ENCODE measurements around the gene SPTLC1.
"Not testable (repeated sequence)": the region's sequence is repeated elsewhere in the genome, so short reads cannot be mapped to it uniquely, and the experiment has no call there.

Gene SPTLC1, protein sequence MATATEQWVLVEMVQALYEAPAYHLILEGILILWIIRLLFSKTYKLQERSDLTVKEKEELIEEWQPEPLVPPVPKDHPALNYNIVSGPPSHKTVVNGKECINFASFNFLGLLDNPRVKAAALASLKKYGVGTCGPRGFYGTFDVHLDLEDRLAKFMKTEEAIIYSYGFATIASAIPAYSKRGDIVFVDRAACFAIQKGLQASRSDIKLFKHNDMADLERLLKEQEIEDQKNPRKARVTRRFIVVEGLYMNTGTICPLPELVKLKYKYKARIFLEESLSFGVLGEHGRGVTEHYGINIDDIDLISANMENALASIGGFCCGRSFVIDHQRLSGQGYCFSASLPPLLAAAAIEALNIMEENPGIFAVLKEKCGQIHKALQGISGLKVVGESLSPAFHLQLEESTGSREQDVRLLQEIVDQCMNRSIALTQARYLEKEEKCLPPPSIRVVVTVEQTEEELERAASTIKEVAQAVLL

GRCh38 chr9:92115071-92115858 is at the start of gene SPTLC1:
Gene SPTLC1 (minus strand): TSS chr9:92115413. CDS start chr9:92115370, 43 bp downstream.
- DNase-seq, result peak; percentile 69

DNA sequence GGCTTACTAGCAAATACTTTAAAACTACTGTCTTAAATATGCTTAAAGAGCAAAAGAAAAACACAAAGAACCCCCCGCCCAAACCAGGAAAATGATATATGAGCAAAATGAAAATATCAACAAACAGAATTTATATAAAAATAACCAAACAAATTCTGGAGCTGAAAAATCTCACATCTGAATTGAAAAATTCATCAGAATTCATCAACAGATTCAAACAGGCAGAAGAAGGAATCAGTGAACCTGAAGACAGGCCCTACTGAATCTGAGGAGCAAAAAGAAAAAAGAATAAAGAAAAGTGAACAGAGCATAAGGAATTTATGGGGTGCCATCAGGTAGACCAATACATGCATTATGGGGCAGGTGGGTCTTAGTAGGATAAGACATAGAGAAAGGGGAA is 49.8 kb upstream of the SPTLC1 start:
- DNase-seq, result no peak

GRCh38 chr9:92164490-92164889 is 49.3 kb upstream of the SPTLC1 start:
- DNase-seq, result no peak

DNA sequence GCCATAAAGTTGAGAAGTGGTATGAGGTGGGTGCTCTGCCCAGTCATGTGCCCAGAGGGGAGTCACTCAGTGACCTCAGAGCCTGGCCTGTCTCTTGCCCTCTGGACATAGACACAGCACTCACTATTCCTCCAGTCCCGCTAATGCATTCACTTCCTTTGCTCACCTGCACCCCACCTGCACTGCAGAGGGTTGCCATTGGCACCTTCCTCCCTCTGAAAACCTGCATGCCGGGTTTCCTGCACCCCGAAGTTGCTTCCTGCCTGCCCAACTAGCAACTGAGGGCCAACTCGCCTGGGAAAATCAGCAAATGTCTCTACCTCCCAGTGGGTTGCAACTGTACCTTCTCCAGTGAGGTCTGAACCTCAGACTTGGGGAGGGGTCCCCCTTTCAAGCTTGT is 48.1 kb upstream of the SPTLC1 start:
- no peak for DNase-seq

DNA sequence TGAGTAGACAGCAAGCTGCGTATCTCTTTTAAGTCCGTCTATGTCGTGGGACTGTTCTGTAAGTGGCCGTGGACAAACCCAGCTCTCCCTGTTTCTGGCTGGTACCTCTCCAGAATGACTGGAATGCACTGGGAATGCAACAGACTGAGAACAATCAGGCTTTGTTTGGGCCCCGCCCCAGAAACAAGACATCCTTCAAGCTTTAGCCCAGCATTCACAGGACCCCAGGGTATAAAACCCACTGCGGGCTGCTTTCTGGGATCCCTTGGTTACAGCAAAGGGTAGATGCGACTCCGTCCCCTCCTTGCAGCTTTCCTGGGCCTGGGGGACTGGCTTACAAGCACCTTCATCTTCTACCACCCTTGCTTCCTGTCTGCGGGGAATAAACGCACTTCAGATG is 45.6 kb upstream of the SPTLC1 start:
- no peak for DNase-seq

DNA sequence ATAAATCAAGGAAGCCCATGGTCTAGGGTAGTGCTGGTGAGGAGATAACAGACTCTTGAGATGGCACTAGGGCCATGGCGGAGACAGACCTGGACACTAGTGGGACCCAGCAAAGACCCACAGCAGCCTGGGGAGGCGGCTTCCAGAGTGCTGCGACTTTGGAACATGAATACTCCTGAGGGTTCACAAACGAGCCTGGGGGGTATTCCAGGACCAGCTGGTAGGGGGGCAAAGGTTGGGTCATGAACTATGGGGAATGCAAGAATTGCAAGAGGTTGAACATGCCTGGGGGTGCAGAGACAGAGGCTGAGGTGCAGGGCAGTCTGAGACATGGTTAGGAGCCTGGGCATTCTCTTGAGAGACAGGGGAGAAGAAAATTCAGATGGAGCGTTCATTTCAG is 43.8 kb upstream of the SPTLC1 start:
- DNase-seq, result no peak

DNA sequence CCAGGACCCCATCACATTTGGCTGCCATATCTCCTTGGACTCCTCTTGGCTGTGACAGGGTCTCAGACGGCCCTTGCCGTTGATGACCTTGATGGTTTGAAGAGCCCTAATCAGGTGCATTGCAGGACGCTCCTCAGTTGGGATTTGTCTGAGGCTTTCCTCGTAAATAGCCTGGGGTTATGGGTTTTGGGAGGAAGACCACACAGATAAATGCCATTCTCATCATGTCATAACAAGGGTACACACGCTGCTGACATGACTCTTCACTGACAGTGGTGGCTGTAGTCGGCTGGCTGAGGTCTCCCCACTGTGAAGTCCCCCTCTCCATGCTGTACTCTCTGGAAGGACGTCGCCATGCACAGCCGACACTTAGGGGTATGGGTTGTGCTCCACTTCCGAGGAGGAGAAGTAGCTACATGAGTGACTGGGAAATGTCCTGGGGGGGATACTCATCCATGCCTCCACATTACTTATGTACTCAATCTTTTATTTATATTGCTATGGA is 42.9 kb upstream of the SPTLC1 start:
- no peak for DNase-seq

DNA sequence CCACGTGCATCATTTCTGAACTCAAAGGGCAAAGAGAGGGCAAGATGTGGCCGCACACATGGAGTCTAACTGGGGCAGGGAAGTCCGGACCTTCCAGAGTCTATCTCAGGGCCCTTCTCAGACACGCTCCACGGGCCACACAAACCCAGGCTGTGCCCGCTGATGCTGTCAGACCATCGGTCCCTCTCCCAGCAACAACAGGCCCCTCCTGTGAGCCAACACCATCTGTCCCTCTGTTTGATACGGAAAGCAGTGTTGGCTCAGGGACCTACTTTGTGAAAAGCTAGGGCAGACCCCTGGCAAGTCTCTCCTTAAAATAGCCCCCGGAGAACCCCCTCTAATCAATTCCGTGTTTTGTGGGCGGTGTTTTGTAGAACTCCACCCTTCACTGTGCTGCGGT is 40.5 kb upstream of the SPTLC1 start:
- not testable (repeated sequence) for DNase-seq

DNA sequence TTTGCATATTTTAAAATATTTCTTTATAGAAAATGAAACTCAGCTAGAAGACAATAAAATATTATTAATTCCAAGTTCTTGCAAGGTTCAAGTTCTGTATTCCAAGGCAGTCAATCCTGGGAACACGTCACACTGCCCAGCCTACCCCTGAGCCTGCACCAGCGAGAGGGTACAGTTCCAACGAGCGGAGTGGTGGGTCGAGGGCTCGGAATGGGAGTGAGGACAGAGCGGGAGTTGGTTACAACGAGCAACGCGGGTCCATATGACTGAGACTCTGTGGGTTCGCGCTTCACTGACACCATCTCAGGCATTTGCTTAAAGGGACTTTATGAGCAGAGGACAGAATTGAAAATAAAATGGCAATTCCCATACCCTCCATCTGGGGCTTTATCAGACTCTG is 40.0 kb upstream of the SPTLC1 start:
- no peak for DNase-seq

DNA sequence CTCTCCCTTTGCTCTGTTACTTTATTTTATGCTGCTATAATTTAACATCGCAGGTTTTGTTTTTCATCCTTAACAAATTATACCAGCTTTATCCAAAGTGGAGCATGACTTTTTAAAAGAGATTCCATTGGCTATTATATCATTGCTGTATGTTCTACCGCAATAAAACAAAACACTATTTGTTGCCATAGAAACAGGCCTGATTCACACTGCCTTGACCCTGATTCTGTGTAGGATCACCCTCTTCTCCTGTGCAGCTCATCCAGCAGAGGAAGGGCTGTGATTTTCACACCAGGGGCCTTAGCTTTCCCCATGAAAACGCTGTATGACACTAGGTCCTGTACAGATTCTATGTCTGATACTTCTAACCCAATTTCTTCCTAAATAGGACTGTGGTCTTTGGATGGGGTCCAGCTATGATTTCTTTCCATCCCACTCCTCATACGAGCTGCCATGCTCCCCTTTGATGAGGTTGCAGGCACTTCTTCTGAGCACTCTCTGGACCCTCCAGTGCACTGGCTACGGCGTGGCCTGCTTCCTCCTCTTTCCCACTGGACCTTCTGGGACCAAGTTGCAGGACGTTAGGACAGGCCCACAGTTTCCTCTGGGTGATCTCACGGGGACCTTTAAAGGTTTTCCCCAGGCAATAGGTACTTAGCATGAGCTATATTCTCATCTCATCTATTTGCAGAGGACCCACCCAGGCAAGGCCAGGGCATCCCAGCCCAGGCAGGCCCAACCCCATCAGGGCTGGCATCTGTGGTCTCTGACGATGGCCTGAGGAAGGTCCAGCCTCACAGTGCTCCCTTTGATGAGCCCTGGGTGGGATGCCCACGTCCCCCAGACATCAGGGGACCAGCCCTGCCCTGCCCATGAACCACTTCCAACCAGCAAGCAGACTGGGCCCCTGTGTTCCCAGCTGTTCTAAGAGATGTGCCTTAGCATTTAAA is 38.5 kb upstream of the SPTLC1 start:
- not testable (repeated sequence) for DNase-seq

- peak; percentile 1 for DNase-seq
Measured at GRCh38 chr9:92151691-92152393, 36.6 kb upstream of the SPTLC1 start.

GRCh38 chr9:92150501-92151470 is 35.6 kb upstream of the SPTLC1 start:
- not testable (repeated sequence) for DNase-seq

- no peak for DNase-seq
Measured at GRCh38 chr9:92147852-92148180, 32.6 kb upstream of the SPTLC1 start.

DNA sequence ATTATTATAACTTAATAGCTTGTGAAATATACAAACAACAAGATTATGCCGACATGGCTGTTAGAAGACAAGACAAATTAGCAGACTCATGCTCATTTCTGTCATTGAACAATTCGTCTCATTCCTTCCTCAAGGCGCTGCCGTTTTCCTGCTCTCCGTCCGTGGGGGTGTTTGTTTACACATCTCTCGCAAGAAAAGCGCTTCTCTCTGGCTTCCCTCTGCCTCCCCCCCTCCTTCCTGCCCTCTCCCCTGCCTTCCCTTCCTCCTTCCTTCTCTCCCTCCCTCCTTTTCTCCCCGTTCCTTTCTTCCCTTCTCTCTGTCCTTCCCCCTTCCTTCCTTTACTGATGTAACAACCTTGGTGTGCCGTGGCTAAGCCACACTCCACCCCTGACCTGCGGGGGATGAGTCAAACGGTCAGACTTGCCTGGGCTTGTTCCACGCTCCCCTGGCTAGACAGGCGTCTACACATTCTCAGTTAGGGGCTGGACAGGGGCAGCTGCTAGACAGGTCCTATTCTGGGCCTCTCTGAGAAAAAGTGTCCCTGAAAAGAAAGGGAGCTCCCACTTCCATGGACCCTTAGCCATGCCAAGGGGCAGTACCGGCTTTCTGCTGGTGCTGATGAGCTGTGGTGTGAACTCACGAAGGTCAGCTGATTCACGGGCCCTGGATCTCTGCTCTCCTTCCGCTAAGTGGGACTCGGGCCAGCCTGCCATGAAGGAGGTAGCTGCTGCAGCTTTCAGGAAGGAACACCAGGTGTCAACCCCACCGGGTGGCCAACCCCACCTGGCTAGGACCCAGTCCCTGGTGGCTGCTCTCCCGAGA is 32.0 kb upstream of the SPTLC1 start:
- DNase-seq, result no peak

DNA sequence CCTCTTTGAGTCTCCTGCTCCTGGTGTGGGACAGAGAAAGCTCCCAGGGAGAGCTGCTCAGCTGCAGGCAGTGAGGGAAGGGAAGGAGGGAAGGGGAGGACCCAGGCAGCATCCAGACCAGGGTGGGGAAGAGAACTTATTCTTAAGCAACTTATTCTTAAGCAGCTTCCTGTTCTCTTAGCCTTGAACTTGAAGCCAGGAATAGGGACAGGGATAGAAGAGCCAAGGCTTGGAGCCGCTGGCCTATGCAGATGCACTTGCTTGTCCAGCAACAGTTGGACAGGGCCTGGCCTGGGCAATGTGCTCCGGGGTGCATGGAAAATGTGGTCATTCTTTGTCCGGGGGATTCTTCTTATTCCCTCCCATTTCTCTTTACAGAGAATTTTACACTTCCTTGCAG is 31.4 kb upstream of the SPTLC1 start:
- DNase-seq, result no peak

- DNase-seq, result not testable (repeated sequence)
Measured at GRCh38 chr9:92145784-92146183, 30.6 kb upstream of the SPTLC1 start.

- no peak for DNase-seq
Measured at GRCh38 chr9:92142329-92142728, 27.1 kb upstream of the SPTLC1 start.

- no peak for DNase-seq
Measured at GRCh38 chr9:92141144-92142129, 26.2 kb upstream of the SPTLC1 start.

DNA sequence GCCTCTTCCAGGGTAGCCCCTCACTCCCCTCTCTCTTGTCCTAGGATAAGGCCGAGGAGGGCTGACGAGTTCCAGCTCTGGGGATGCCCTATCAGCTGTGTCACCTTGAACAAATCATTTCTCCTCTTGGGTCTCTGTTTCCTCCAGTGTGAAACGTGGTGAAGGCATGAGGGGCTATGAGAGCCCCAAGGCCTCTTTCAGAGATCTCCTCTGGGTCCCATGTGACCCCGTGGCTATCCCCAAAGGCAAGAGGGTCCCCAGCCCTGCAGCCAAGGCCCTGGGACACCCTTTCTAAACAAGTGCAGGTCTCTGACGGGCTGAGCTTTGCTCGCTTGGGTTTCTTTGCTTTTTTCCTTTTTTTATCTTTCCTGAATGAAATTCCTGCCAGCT is 25.5 kb upstream of the SPTLC1 start:
- DNase-seq, result no peak

Data from NCI-H446 treated with DMSO at 0.1 percent for 48 hours (cell line).